HEK293 (cell line): ENCODE data around the gene PPFIA4.

ENCODE experiments used
- CTCF ChIA-PET: fragments of 350-600 bp; formaldehyde crosslinking; extraction: SDS; loops from one replicate; lab custom pipeline; 2021; ENCODE audit warnings: antibody characterized with exemption; lab: Yijun Ruan, JAX
- POLR2A ChIA-PET: fragments of 300-600 bp; formaldehyde crosslinking; extraction: SDS; loops from one replicate; lab custom pipeline; 2020; ENCODE audit warnings: antibody characterized with exemption, inconsistent platforms; lab: Yijun Ruan, JAX
- H3K27ac ChIP-seq: fragments of 200-500 bp; sonication (Bioruptor generic); 2 replicates; pipeline ENCODE4 v1.5.1; 2014; ENCODE audit warnings: low read depth, low read length, control low read depth, inconsistent platforms; ENCODE audit errors: extremely low read depth
- H3K36me3 ChIP-seq, 2 experiments: fragments of 200-500 bp in 1 of 2; sonication (Bioruptor generic) in 1 of 2; 1 replicate in 1 of 2; 2 replicates in 1 of 2; pipeline ENCODE4 v1.5.1; 2014 to 2017; ENCODE audit warnings: inconsistent platforms in 2 of 2, low read length in 2 of 2; ENCODE audit not compliant: control insufficient read depth in 2 of 2, insufficient read depth in 1 of 2
- H3K4me1 ChIP-seq: fragments of 200-500 bp; sonication (Bioruptor generic); 2 replicates; pipeline ENCODE4 v1.5.1; 2014; ENCODE audit warnings: mild to moderate bottlenecking, low read length, inconsistent platforms; ENCODE audit not compliant: control insufficient read depth, insufficient read depth
- H3K4me3 ChIP-seq: 2 replicates; pipeline ENCODE4 v1.5.1; 2011; ENCODE audit warnings: low read depth, mild to moderate bottlenecking, control low read depth, low read length, moderate library complexity
- H3K9me3 ChIP-seq: fragments of 200-500 bp; sonication (Bioruptor generic); 2 replicates; pipeline ENCODE4 v1.5.1; 2014; ENCODE audit warnings: low read depth, low read length, inconsistent platforms; ENCODE audit not compliant: control insufficient read depth, insufficient read depth
- FEZF1 ChIP-seq: fragments of 450-650 bp; formaldehyde crosslinking; IDR thresholded peaks from 2 replicates; pipeline ENCODE4 v1.5.1; 2016; ENCODE audit warnings: missing biosample characterization, missing genetic modification characterization
- MYNN ChIP-seq: fragments of 450-650 bp; formaldehyde crosslinking; IDR thresholded peaks from 2 replicates; pipeline ENCODE4 v1.5.1; 2016; ENCODE audit warnings: missing biosample characterization, missing genetic modification characterization, borderline replicate concordance
- PATZ1 ChIP-seq: fragments of 450-650 bp; formaldehyde crosslinking; IDR thresholded peaks from 2 replicates; pipeline ENCODE4 v1.5.1; 2016; ENCODE audit warnings: missing biosample characterization, missing genetic modification characterization
- PRDM2 ChIP-seq: fragments of 450-650 bp; formaldehyde crosslinking; IDR thresholded peaks from 2 replicates; pipeline ENCODE4 v1.5.1; 2016; ENCODE audit warnings: missing biosample characterization, missing genetic modification characterization, borderline replicate concordance
- SCRT1 ChIP-seq: fragments of 450-650 bp; formaldehyde crosslinking; IDR thresholded peaks from 2 replicates; pipeline ENCODE4 v1.5.1; 2016; ENCODE audit warnings: missing biosample characterization, missing genetic modification characterization, borderline replicate concordance
- TRIM28 ChIP-seq: IDR thresholded peaks from 2 replicates; pipeline ENCODE4 v1.6.1; 2011; ENCODE audit warnings: low read length, control low read depth, borderline replicate concordance
- WT1 ChIP-seq: fragments of 450-650 bp; formaldehyde crosslinking; IDR thresholded peaks from 2 replicates; pipeline ENCODE4 v1.5.1; 2016; ENCODE audit warnings: missing biosample characterization, missing genetic modification characterization
- ZNF174 ChIP-seq: fragments of 450-650 bp; formaldehyde crosslinking; IDR thresholded peaks from 2 replicates; pipeline ENCODE4 v1.5.0; 2017; ENCODE audit warnings: missing biosample characterization, mild to moderate bottlenecking, missing genetic modification characterization
- ZNF214 ChIP-seq: fragments of 450-650 bp; formaldehyde crosslinking; IDR thresholded peaks from 2 replicates; pipeline ENCODE4 v1.5.1; 2017; ENCODE audit warnings: missing biosample characterization, mild to moderate bottlenecking, missing genetic modification characterization, borderline replicate concordance
- ZNF302 ChIP-seq: fragments of 450-650 bp; formaldehyde crosslinking; IDR thresholded peaks from 2 replicates; pipeline ENCODE4 v1.5.1; 2016; ENCODE audit warnings: missing biosample characterization, missing genetic modification characterization, low read depth
- ZNF391 ChIP-seq: fragments of 450-650 bp; formaldehyde crosslinking; IDR thresholded peaks from 2 replicates; pipeline ENCODE4 v1.5.1; 2016; ENCODE audit warnings: low read depth, missing biosample characterization, missing genetic modification characterization, borderline replicate concordance
- ZNF626 ChIP-seq: fragments of 450-650 bp; sonication (Bioruptor Pico); formaldehyde crosslinking; IDR thresholded peaks from 2 replicates; pipeline ENCODE4 v1.5.1; 2018; ENCODE audit warnings: missing biosample characterization, missing genetic modification characterization, inconsistent platforms
- ZNF660 ChIP-seq: fragments of 450-650 bp; IDR thresholded peaks from 2 replicates; pipeline ENCODE4 v1.5.1; 2018; ENCODE audit warnings: missing biosample characterization, mild to moderate bottlenecking, missing genetic modification characterization
- TF ChIP-seq, protein P1 (sequence below): fragments of 450-650 bp; formaldehyde crosslinking; IDR thresholded peaks from 2 replicates; pipeline ENCODE4 v1.5.1; 2016; ENCODE audit warnings: missing biosample characterization, missing genetic modification characterization

PPFIA4 gene

GRCh38 chr1:203006948-203007871 is 19.1 kb upstream of the PPFIA4 start, which contains the start of gene TMEM183A (continued):
- TF ChIP-seq, protein P1, sequence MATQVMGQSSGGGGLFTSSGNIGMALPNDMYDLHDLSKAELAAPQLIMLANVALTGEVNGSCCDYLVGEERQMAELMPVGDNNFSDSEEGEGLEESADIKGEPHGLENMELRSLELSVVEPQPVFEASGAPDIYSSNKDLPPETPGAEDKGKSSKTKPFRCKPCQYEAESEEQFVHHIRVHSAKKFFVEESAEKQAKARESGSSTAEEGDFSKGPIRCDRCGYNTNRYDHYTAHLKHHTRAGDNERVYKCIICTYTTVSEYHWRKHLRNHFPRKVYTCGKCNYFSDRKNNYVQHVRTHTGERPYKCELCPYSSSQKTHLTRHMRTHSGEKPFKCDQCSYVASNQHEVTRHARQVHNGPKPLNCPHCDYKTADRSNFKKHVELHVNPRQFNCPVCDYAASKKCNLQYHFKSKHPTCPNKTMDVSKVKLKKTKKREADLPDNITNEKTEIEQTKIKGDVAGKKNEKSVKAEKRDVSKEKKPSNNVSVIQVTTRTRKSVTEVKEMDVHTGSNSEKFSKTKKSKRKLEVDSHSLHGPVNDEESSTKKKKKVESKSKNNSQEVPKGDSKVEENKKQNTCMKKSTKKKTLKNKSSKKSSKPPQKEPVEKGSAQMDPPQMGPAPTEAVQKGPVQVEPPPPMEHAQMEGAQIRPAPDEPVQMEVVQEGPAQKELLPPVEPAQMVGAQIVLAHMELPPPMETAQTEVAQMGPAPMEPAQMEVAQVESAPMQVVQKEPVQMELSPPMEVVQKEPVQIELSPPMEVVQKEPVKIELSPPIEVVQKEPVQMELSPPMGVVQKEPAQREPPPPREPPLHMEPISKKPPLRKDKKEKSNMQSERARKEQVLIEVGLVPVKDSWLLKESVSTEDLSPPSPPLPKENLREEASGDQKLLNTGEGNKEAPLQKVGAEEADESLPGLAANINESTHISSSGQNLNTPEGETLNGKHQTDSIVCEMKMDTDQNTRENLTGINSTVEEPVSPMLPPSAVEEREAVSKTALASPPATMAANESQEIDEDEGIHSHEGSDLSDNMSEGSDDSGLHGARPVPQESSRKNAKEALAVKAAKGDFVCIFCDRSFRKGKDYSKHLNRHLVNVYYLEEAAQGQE (tag by site-specific recombination), result peak; percentile 55

DNA sequence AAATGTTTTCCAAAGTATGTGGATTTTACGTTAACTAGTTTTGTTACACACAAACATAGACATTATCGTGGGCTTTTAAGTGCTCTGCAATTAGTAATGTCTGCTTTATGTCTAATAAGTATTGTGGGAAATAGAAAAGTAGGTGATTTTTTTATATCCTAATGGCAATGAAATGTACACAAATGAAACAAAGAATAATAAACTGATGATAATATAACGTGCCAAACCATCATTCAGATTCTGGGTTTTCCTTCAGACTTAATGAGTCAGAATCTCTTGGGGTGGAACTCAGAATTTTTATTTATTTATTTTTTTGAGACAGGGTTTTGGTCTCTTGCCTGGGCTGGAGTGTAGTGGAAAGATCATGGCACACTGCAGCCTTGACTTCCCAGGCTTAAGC is 17.1 kb upstream of the PPFIA4 start:
- CTCF ChIA-PET, result interaction anchor here (0.6 to 1.3 kb wide), 2 partner anchors 10 to 86 kb away, joined by 3 to 4 read pairs; no protein-coding TSS in a partner anchor
- H3K9me3 ChIP-seq, result no peaks in the 10 kb centered on the region
- H3K4me3 ChIP-seq, result no peak overlapping the region
- no peak for TF ChIP-seq ZNF174 (tag by site-specific recombination)
- peaks cover 53% of the 10 kb centered on the region in 2 experiments for H3K36me3 ChIP-seq
- POLR2A ChIA-PET, result no interaction called here
- no peak overlapping the region for H3K27ac ChIP-seq
- peaks cover 6% of the 10 kb centered on the region; the same call in 1 of the 2 replicates for H3K4me1 ChIP-seq

DNA sequence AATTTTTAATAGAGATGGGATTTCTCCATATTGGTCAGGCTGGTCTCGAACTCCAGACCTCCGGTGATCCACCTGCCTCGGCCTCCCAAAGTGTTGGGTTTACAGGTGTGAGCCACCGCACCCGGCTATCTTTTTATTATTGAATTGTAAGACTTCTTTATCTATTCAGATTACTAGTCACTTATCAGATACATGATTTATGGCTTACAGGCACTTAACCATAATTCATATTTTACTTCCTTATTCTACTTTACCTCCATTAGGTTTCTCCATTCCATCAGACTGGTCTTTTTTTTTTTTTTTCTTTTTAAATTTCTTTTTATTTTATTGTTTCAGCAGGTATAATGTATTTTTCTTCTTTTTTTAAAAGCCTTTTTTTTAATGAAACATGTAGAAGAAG is 14.7 kb upstream of the PPFIA4 start:
- no peak overlapping the region for H3K4me3 ChIP-seq
- POLR2A ChIA-PET, result no interaction called here
- peaks cover 72 to 77% of the 10 kb centered on the region in 2 experiments for H3K36me3 ChIP-seq
- peaks cover 6% of the 10 kb centered on the region; the same call in 1 of the 2 replicates for H3K4me1 ChIP-seq
- CTCF ChIA-PET, result no interaction called here
- no peak overlapping the region for H3K27ac ChIP-seq
- H3K9me3 ChIP-seq, result no peaks in the 10 kb centered on the region
- TF ChIP-seq ZNF626 (tag by site-specific recombination) (no peak), FEZF1 (no peak), WT1 (no peak), SCRT1 (tag by site-specific recombination) (no peak), PATZ1 (tag by site-specific recombination) (no peak), TRIM28 (no peak), ZNF214 (tag by site-specific recombination) (no peak), ZNF660 (tag by site-specific recombination) (no peak), MYNN (tag by site-specific recombination) (no peak), ZNF391 (tag by site-specific recombination) (no peak), ZNF302 (tag by site-specific recombination) (no peak), PRDM2 (tag by site-specific recombination) (no peak)
- TF ChIP-seq, all 188 proteins: peak for 0
